ENCODE data around the gene PPM1A.

PPM1A gene

DNA sequence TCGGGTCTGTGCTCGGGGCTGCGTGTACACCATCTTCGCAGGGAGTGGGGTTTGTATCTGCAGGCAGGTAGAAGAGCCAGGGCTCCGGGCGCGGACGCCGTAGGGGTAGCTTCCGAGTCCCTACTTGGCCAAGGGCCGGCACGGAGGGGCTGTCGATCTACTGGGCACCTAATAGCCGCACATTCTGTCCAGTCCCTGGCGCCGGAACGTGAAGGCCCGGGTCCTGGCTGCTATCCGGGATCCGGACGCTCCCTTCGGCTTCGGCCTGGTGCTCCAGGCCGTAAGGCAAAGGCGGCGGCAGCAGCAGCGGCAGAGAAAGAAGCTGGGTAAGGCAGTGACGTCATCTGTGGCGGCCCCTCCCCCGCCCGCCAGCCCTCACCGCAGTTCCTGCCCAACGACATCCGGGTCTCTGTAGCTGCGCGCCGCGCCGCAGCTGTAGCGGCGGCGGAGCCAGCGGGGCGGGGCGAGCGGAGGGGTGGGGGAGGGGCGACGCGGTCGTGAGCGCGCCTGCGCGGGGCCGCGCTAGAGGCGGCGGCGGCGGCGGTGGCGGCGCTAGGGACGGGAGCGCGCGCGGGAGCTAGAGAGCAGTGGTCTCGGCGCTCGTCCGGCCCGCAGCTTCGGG is at the start of gene PPM1A:
Gene PPM1A (plus strand): TSS at position 525 of the 622 bp plus-strand sequence. CDS start 33,483 bp downstream, outside the sequence.
- DNase-seq (ENCODE audit: low read depth), result peak; percentile 93

DNA sequence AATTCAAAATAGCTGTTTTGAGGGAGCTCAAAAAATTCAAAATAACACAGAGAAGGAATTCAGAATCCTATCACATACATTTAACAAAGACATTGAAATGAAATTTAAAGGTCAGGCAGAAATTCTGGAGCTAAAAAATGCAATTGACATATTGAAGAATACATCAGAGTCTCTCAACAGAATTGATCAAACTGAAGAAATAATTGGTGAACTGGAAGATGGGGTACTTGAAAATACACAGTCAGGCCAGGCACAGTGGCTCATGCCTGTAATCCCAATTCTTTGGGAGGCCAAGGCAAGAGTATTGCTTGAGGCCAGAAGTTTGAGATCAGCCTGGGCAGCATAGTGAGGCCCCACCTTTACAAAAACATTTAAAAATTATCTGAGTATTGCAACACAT is 49.7 kb upstream of the PPM1A start:
- no peak for DNase-seq (ENCODE audit: low read depth)

DNA sequence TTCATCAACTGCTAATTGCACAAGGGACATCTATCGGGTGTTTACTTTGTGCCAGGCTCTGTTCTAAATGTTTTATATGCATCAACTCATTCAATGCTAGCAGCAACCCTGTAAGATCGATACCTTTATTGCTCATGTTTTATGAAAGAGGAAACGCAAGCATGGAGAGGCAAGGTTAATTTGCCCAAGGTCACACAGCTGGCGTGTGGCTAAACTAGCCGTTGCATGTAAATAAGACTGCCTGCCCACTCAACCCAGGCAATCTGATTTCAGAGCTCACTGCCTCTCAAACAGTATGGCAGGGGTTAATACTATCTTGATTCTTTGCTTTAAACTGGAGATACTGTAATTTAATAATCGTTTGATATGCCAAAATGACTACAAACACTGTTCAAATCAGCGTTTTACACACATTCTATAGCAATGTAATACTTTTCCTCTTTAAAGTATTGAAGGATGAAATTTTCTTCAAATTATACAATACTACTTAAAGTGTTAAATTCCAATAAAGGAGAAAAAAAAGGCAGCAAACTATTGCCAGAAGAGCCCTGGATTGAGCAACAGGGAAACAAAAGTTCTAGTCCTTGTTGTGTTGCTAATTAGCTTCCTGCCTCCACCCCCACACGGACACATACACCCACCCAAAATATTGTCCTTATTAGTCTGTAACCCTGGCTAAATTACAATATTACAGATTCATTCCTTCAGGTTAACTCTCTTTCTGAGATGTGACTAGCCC is 44.7 kb upstream of the PPM1A start:
- no peak for DNase-seq (ENCODE audit: low read depth)

GRCh38 chr14:60204843-60205774 is 43.9 kb upstream of the PPM1A start:
- DNase-seq (ENCODE audit: low read depth), result no peak

GRCh38 chr14:60206249-60206670 is 42.8 kb upstream of the PPM1A start:
- no peak for DNase-seq (ENCODE audit: low read depth)

GRCh38 chr14:60206837-60207533 is 42.0 kb upstream of the PPM1A start:
- no peak for DNase-seq (ENCODE audit: low read depth)

GRCh38 chr14:60210703-60211102 is 38.3 kb upstream of the PPM1A start:
- no peak for DNase-seq (ENCODE audit: low read depth)

GRCh38 chr14:60211153-60211552 is 37.9 kb upstream of the PPM1A start:
- DNase-seq (ENCODE audit: low read depth), result no peak

- DNase-seq (ENCODE audit: low read depth), result no peak
Observed at GRCh38 chr14:60212503-60213371, 36.3 kb upstream of the PPM1A start.

DNA sequence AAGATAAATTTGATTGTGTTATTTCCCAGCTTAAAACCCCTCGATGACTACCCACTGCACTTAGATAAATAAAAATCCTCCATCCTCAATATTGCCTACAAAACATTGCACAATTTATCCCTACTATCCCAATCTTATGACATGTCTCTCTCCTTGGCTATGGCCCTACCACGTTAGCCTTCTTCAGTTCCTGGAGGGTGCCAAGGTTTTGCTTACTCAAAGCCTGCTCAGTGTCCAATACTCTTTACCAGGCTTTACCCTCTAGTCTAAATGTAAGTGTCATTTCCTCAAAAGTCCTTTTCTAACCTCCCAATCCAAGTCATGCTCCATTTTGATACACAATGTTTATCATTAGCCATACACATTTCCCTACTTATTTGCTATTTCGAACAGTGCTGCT is 35.0 kb upstream of the PPM1A start:
- no peak for DNase-seq (ENCODE audit: low read depth)

DNA sequence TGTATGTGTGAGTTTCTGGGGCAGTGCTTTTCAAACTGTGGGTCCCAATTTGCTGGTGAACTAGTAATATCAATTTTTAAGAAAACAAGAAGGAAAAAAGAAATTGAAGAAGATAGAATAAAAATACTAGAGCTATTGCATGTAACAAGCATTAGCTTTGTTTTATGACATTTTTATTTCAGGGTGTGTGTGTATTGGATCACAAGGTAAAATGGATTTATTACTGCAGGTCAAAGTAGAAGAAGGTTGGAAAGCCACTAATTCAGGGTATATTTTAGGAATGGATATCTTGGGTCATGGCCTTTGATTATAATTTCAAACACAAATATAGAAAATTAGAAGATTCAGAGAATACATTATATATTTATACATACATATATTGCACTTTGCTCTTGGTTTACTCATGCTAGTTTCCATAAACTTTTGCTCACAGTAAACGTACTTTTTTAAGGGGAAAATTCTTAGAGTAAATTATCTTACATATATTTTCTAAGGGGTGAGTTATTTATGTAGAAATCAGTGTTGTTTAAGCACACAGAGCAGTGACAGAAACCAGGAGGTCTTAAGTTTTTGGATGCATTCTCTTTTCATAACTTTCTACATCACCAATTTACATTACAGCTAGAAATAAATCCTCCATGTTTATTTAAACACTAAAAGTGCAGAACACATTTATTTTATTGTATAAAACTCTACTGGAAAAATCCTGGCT is 34.5 kb upstream of the PPM1A start:
- no peak for DNase-seq (ENCODE audit: low read depth)

DNA sequence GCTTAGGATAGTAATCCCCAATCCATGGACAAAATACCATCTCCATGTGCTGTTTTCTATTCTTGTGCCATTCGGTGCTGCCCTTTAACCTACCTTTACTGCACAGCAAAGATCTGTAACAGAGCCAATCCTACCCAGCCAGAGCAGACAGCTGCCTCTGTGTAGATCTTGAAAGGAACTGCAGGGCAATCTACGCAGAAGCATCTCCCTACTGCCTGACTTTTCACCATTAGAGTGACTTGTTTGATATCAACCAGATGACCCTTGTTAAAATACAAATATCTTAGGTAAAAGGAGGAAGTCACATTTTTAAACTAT is 33.9 kb upstream of the PPM1A start:
- no peak for DNase-seq (ENCODE audit: low read depth)

DNA sequence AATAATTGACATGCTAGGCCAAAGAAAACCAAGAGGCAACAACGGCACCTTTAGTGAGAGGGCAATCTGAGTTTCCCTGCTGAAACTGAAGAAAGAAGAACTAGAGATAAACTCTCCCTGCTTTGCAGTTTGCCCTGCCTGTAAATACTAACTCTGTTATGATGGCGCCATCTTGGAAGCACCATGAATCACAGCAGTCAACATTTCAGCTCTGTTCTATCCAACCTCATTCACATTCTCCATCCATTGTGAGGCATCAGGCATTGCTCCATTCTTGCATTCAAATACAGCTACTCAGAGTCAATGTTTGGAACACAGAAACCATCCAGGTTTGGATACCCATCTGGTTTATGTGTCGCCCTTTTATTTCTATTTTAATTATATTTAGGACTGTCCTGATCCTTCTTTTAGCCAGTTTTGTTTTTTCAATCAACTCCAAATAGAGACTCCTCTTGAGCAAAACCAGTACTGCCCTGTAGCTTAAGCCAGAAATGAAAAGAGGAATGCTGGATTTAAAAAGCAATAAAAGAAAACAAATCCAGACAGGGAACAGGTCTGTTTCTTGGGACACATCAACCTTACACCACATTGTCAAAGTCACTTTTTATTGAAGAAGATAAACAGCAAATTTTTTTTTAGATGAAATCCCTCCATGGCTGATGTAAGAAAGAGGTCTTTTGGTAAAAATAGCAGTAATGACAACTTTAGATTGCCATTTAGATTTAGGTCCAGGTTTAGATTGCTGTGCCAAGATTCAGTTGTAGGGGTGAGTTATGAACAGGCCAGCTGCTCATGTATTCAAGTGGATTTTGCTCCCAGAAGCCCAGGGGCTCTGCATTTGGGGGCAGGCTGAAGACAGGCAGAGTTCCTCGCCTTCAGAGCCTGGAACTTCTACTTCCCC is 33.3 kb upstream of the PPM1A start:
- no peak for DNase-seq (ENCODE audit: low read depth)

- no peak for DNase-seq (ENCODE audit: low read depth)
Observed at GRCh38 chr14:60217713-60218112, 31.3 kb upstream of the PPM1A start.

- DNase-seq (ENCODE audit: low read depth), result no peak
Observed at GRCh38 chr14:60220084-60220483, 28.9 kb upstream of the PPM1A start.

- DNase-seq (ENCODE audit: low read depth), result no peak
Observed at GRCh38 chr14:60220917-60221316, 28.1 kb upstream of the PPM1A start.

DNA sequence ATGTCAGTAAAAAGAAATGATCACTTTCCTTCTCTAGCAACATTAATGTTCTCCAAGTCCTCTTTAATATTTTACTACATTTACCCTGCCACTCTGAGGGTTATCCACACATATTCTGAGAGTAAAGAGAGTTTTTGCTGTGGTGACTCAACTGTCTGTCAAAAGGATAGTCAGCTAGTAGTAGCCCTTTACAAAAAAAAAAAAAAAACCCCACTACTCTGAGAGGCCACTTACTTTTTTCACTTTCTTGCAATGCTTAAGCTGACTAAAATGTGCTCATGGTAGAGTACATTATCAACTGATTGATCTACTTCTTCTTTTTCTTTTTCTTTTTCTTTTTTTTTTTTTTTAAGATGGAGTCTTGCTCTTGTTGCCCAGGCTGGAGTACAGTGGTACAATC is 27.6 kb upstream of the PPM1A start:
- DNase-seq (ENCODE audit: low read depth), result no peak

- DNase-seq (ENCODE audit: low read depth), result no peak
Observed at GRCh38 chr14:60222820-60223219, 26.2 kb upstream of the PPM1A start.

DNA sequence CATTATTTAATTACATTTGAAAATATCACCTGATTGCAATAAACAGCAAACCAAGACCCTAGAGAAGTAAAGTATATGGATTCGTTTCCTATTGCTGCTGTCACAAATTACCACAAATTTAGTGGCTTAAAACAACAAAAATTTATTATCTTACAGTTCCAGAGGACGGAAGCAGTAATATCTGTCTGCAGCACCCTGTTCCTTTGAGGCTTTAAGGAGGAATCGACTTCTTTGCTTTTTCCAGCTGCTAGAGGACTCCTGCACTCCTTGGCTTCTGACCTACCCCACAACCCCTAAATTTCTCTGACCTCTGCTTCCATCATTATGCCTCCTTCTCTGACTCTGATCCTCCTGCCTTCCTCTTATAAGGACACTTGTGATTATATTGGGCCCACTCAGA is 23.8 kb upstream of the PPM1A start:
- DNase-seq (ENCODE audit: low read depth), result no peak

DNA sequence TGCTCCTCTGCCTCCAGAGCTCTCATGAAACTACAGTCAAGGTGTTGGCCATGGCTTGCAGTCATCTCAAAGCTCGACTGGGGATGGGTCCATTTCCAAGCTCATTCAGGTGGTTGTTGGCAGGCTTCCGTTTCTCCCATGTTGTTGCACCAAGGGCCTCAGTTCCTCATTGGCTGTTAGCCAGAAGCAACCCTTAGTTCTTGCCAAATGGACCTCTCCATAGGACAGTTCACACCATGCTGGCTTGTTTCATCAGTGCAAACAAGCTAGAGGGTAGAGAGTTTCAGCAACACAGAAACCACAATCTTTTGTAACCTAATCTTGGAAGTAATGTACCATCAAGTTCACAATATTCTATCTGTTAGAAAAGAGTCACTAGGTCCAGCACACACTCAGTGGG is 22.7 kb upstream of the PPM1A start:
- no peak for DNase-seq (ENCODE audit: low read depth)

Data from fibroblast of the conjunctiva (primary cell).